Breast epithelium (tissue), 4 donors: ENCODE data around the gene FDXR. TPM values are rescaled to one million over a fixed set of nuclear protein-coding genes. Genes with fewer than 3 reads are reported as not detected.

ENCODE experiments used
- DNase-seq, 2 donors: peaks; one replicate each; pipeline ENCODE4 v3.0.0-alpha.2; 2019; ENCODE audit warnings: low spot score in 2 of 2
- H3K27ac ChIP-seq, 2 donors: fragments of 200-600 bp; sonication (generic) in 1 of 2; one replicate each; pipeline ENCODE4 v1.5.1; 2016 to 2019; ENCODE audit warnings: mild to moderate bottlenecking in 1 of 2
- H3K27me3 ChIP-seq, 2 donors: fragments of 200-600 bp; sonication (generic) in 1 of 2; one replicate each; pipeline versions ENCODE4 v1.5.1 to v1.6.0; 2017 to 2019; ENCODE audit warnings: control low read depth in 1 of 2, mild to moderate bottlenecking in 1 of 2
- H3K36me3 ChIP-seq: fragments of 200-600 bp; one replicate; pipeline ENCODE4 v1.5.1; 2019
- H3K4me1 ChIP-seq, 2 donors: fragments of 200-600 bp; sonication (generic); one replicate each; pipeline ENCODE4 v1.5.1; 2016 to 2019; ENCODE audit warnings: control low read depth in 1 of 2
- H3K4me3 ChIP-seq, 3 donors: fragments of 200-600 bp; sonication (generic); 1 replicate in 2 of 3; 2 replicates in 1 of 3; pipeline ENCODE4 v1.5.1; 2016 to 2019; ENCODE audit warnings: mild to moderate bottlenecking in 3 of 3, moderate library complexity in 2 of 3
- H3K9me3 ChIP-seq, 2 donors: fragments of 200-600 bp; sonication (generic) in 1 of 2; one replicate each; pipeline ENCODE4 v1.5.1; 2016 to 2019; ENCODE audit warnings: control low read depth in 1 of 2
- POLR2A ChIP-seq: fragments of 450-650 bp; IDR thresholded peaks from one replicate; pipeline ENCODE4 v1.6.1; 2016; ENCODE audit warnings: antibody characterized with exemption, mild to moderate bottlenecking, moderate library complexity
- POLR2AphosphoS5 ChIP-seq, 3 donors: sonication (generic); formaldehyde crosslinking; IDR thresholded peaks; one replicate each; pipeline ENCODE4 v1.6.1; 2017; ENCODE audit warnings: antibody characterized with exemption in 3 of 3
- intact Hi-C: fragments of 100-400 bp; cut with DNase I; formaldehyde crosslinking; loops from one replicate; pipeline ENCODE4 v1.15.1; 2023; ENCODE audit warnings: low total_unique reads
- total RNA-seq, 3 donors: library from RNA; depleted of rRNA; stranded (reverse); fragments of >200 nt; gene quantifications; one replicate each; pipeline ENCODE4 v1.1.0, GENCODE V29; 2016
- TF ChIP-seq, protein P1 (sequence below), 3 donors: fragments of 450-650 bp; IDR thresholded peaks; one replicate each; pipeline ENCODE4 v1.5.1; 2016 to 2017; ENCODE audit warnings: antibody characterized with exemption in 3 of 3, mild to moderate bottlenecking in 3 of 3, moderate library complexity in 3 of 3

Gene FDXR
- total RNA-seq, 3 donors from 2014 or later, result 7.3 to 9.3 (median 8.8) TPM

DNA sequence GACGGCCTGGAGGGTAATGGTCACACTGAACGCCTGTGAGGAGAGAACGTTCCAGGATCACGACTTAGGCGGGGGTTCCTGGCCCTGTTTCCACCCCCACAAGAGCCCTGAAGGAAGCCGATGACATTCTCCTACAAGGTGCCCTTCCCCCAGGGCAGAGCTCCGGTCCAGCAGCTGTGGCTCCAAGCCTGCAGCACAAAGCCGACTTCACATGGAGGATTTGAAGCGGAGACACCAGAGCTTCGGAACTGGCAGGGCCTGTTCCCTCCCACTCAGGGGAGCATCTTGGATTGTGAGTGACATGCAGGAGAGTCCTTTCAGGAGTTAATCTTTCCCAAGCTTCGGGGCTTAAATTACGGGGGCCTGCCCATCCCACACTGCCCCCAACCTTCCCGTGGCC is 15.7 kb upstream of the FDXR start:
- no peak for DNase-seq
- intact Hi-C loops, result no loop called here
- H3K36me3 ChIP-seq, result no peaks in the 10 kb centered on the region
- H3K4me1 ChIP-seq, result no peaks in the 10 kb centered on the region
- H3K27ac ChIP-seq, result no peak overlapping the region
- TF ChIP-seq POLR2AphosphoS5 (IDR thresholded peaks at IDR 0.05), result no peak
- TF ChIP-seq, protein P1, sequence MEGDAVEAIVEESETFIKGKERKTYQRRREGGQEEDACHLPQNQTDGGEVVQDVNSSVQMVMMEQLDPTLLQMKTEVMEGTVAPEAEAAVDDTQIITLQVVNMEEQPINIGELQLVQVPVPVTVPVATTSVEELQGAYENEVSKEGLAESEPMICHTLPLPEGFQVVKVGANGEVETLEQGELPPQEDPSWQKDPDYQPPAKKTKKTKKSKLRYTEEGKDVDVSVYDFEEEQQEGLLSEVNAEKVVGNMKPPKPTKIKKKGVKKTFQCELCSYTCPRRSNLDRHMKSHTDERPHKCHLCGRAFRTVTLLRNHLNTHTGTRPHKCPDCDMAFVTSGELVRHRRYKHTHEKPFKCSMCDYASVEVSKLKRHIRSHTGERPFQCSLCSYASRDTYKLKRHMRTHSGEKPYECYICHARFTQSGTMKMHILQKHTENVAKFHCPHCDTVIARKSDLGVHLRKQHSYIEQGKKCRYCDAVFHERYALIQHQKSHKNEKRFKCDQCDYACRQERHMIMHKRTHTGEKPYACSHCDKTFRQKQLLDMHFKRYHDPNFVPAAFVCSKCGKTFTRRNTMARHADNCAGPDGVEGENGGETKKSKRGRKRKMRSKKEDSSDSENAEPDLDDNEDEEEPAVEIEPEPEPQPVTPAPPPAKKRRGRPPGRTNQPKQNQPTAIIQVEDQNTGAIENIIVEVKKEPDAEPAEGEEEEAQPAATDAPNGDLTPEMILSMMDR (IDR thresholded peaks at IDR 0.05), result no peak
- no peak for TF ChIP-seq POLR2A
- H3K27me3 ChIP-seq, result peaks cover 0 to 23% of the 10 kb centered on the region in 2 donors
- H3K4me3 ChIP-seq, result no peak overlapping the region
- no peaks in the 10 kb centered on the region for H3K9me3 ChIP-seq

DNA sequence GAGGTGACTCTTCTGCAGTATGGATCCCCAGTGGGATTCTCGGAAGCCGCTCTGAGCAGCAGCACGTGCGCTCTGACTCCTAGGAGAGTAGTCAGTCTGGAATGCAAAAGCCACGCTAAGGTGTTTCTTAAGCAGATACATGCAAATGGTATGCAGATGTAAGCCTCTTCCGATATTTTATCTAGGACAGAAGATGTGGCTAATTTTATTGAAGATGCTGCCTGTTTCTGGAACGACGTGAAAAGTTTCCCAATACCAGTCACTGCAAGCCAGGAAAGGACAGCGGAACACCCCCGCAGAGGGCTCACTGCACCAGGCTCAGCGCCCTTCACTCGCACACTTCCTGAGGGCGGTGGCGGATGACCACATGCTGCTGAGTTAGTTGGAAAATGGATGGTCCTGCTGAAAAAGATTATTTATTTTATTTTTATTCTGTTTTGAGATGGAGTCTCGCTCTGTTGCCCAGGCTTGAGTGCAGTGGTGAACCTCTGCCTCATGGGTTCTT is 10.5 kb upstream of the FDXR start:
- intact Hi-C loops, result no loop called here
- H3K9me3 ChIP-seq, result no peaks in the 10 kb centered on the region
- no peaks in the 10 kb centered on the region for H3K36me3 ChIP-seq
- DNase-seq, result no peak
- TF ChIP-seq, protein P1 (IDR thresholded peaks at IDR 0.05), result no peak
- TF ChIP-seq POLR2A (no peak), POLR2AphosphoS5 (IDR thresholded peaks at IDR 0.05) (no peak)
- H3K4me1 ChIP-seq, result no peaks in the 10 kb centered on the region
- H3K27me3 ChIP-seq, result peaks cover 0 to 8% of the 10 kb centered on the region in 2 donors
- H3K27ac ChIP-seq, result no peak overlapping the region
- H3K4me3 ChIP-seq, result no peak overlapping the region

DNA sequence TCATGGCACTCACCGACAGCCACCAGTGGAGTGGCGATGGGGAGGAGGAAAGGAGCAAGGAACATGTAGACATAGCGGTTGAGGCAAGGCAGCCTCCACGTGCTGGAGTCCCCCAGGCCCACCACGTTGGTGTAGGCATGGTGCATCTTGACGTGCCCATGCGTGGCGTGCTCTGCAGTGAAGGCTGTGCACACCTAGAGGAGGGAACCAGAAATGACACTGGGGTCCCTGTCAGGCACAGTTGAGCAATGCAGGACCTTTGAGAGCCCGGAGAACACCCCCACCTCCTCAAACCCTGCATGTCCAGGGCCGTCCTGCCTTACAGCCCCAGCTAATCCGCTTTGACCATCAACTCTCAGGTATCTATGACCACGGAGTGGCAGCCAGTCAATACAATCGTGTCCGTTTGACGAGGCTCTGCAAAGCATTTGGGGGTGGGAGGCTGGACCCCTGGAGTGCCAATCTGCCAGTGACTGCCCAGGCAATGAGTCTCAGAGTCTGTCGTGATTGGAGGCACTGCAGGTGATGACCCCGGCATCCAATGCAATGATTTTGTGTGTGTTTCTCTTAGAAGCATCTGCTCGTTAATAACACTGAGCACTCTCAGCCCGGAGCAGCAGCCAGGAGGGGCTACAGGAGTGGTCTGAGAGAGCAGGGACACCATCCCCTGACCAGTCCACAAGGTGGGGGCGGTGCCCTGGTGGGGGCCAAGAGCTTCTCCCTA is 9.9 kb upstream of the FDXR start:
- Histone ChIP-seq H3K9me3 (no peaks in the 10 kb centered on the region), H3K4me1 (no peaks in the 10 kb centered on the region), H3K36me3 (no peaks in the 10 kb centered on the region), H3K27me3 (peaks cover 0 to 8% of the 10 kb centered on the region in 2 donors), H3K27ac (no peak overlapping the region), H3K4me3 (no peak overlapping the region)
- no peak for DNase-seq
- intact Hi-C loops, result no loop called here
- TF ChIP-seq, protein P1 (IDR thresholded peaks at IDR 0.05), result no peak
- TF ChIP-seq POLR2A (no peak), POLR2AphosphoS5 (IDR thresholded peaks at IDR 0.05) (no peak)

DNA sequence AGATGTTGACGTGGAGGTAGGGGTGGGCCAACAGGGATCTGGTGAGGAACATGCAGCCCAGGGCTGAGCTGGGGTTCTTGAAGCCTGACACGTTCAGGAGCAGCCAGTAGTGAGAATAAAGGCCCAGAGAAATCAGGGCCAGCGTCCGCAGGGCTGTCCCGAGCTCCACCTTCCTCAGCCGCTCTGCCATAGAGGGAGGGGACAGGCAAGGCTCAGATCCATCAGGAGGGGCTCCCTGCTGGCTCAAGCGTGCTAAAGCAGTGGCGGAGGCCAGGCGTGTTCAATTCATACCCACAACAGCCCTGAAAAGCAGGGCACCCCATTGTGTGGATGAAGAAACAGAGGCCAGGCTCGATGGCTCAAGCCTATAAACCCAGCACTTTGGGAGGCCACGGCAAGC is 8.3 kb upstream of the FDXR start:
- TF ChIP-seq, protein P1 (IDR thresholded peaks at IDR 0.05), result no peak
- TF ChIP-seq POLR2AphosphoS5 (IDR thresholded peaks at IDR 0.05), result no peak
- no peak for TF ChIP-seq POLR2A
- peaks cover 0 to 8% of the 10 kb centered on the region in 2 donors for H3K27me3 ChIP-seq
- H3K4me1 ChIP-seq, result no peaks in the 10 kb centered on the region
- H3K36me3 ChIP-seq, result no peaks in the 10 kb centered on the region
- no peak overlapping the region for H3K4me3 ChIP-seq
- no peak for DNase-seq
- intact Hi-C loops, result no loop called here
- no peak overlapping the region for H3K27ac ChIP-seq
- H3K9me3 ChIP-seq, result no peaks in the 10 kb centered on the region

DNA sequence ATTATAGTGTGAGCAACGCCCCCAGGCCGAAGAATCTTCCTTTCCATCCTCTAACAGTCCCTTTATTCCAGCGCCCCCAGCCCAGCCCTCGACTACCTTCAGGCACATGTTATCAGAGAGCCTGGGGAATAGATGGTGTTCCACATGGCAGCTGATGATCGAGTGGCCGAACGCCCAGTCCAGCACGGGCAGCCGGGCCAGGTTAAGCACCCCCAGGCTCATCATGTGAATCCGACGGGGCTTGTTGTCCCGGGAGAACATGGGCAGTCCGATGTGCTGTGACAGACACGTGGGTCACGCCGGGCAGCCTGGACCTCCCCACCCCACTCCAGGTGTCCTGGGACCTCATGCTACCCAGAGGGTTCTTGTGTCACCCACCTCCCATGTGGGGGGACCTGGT is 6.5 kb upstream of the FDXR start:
- Histone ChIP-seq H3K27ac (no peak overlapping the region), H3K27me3 (peaks cover 0 to 8% of the 10 kb centered on the region in 2 donors), H3K36me3 (no peaks in the 10 kb centered on the region), H3K4me3 (no peak overlapping the region), H3K4me1 (no peaks in the 10 kb centered on the region), H3K9me3 (no peaks in the 10 kb centered on the region)
- intact Hi-C loops, result no loop called here
- TF ChIP-seq POLR2AphosphoS5 (IDR thresholded peaks at IDR 0.05), result no peak
- TF ChIP-seq, protein P1 (IDR thresholded peaks at IDR 0.05), result no peak
- TF ChIP-seq POLR2A, result no peak
- no peak for DNase-seq
